Epithelial cell of esophagus (primary cell): ENCODE data around the gene MOSPD3.

Source experiments
- DNase-seq: peaks from one replicate; pipeline ENCODE4 v3.0.0; 2010; ENCODE audit warnings: low read depth
- H3K4me3 ChIP-seq: 2 replicates; pipeline ENCODE4 v1.5.1; 2011; ENCODE audit warnings: mild to moderate bottlenecking, low read length, control low read depth
- CTCF ChIP-seq: IDR thresholded peaks from 2 replicates; pipeline ENCODE4 v1.5.1; 2011; ENCODE audit warnings: low read depth, mild to moderate bottlenecking, low read length, control low read depth, inconsistent platforms; ENCODE audit not compliant: insufficient read depth; ENCODE audit errors: missing control alignments

The MOSPD3 gene

GRCh38 chr7:100640517-100641440 is 28.4 kb downstream of the MOSPD3 start:
- TF ChIP-seq CTCF, result no peak
- H3K4me3 ChIP-seq, result no peak overlapping the region
- DNase-seq, result no peak

- DNase-seq, result no peak
- no peak for TF ChIP-seq CTCF
- H3K4me3 ChIP-seq, result no peak within 1 kb of the TSS
Observed at GRCh38 chr7:100641463-100641859, 29.1 kb downstream of the MOSPD3 start, which contains the start of gene TFR2. TFR2 (minus strand) TSS chr7:100641552; CDS start chr7:100641509, 43 bp downstream.

- TF ChIP-seq CTCF, result no peak
- no peak for DNase-seq
- no peak overlapping the region for H3K4me3 ChIP-seq
Observed at GRCh38 chr7:100641860-100642533, 29.7 kb downstream of the MOSPD3 start.

GRCh38 chr7:100642534-100642907 is 30.2 kb downstream of the MOSPD3 start:
- H3K4me3 ChIP-seq, result no peak overlapping the region
- DNase-seq, result no peak
- no peak for TF ChIP-seq CTCF

GRCh38 chr7:100649826-100650565 is 37.7 kb downstream of the MOSPD3 start:
- DNase-seq, result peak; percentile 86
- H3K4me3 ChIP-seq, result no peak overlapping the region
- TF ChIP-seq CTCF, result no peak

GRCh38 chr7:100654908-100655831 is 42.8 kb downstream of the MOSPD3 start:
- no peak for DNase-seq
- no peak overlapping the region for H3K4me3 ChIP-seq
- no peak for TF ChIP-seq CTCF
